ENCODE results near the gene HACE1.
"Not testable (repeated sequence)": the region's sequence is repeated elsewhere in the genome, so short reads cannot be mapped to it uniquely, and the experiment has no call there.

The HACE1 gene, protein sequence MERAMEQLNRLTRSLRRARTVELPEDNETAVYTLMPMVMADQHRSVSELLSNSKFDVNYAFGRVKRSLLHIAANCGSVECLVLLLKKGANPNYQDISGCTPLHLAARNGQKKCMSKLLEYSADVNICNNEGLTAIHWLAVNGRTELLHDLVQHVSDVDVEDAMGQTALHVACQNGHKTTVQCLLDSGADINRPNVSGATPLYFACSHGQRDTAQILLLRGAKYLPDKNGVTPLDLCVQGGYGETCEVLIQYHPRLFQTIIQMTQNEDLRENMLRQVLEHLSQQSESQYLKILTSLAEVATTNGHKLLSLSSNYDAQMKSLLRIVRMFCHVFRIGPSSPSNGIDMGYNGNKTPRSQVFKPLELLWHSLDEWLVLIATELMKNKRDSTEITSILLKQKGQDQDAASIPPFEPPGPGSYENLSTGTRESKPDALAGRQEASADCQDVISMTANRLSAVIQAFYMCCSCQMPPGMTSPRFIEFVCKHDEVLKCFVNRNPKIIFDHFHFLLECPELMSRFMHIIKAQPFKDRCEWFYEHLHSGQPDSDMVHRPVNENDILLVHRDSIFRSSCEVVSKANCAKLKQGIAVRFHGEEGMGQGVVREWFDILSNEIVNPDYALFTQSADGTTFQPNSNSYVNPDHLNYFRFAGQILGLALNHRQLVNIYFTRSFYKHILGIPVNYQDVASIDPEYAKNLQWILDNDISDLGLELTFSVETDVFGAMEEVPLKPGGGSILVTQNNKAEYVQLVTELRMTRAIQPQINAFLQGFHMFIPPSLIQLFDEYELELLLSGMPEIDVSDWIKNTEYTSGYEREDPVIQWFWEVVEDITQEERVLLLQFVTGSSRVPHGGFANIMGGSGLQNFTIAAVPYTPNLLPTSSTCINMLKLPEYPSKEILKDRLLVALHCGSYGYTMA

DNA sequence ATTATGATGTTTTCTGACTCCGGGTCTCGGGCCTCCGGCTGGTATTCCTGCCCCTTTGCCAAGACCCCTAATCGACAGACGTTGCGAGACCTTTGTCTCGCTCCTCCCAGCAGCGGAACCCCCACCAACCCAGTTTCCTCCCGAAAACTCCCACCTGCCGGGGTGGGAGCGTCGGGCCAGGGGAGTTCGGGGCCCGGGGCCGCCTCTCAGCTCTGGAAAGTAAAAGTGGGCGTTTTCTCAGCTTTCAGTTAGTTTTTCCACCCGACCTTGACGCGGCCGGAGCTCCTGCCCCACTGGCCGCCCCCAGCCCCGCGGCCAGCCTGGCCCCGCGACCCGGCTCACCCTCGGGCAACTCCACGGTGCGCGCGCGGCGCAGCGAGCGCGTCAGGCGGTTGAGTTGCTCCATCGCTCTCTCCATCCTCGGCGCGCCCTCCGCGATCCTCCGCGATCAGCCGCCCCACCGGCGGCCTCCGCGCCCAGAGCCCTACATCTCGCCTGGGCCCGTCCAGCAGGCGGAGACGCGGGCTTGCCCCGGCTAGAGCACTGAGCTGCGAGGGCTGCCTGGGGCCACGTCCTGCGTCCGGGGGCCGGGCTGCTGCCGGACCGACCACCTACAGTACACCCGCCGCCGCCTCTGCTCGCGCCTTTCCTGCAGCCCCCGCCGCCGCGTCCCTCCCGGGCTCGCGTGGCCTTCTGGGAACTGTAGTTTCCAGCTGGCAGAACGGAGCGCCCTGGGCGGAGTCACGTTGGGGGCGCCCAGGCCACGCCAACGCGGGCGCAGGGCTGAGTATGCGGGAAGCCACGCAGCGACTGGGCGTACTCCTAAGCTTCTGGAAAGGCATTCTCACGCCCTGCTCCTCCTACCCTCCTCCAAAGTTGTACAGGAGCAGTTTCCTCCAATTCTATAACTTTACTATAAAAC lies at the start of gene HACE1:
Gene HACE1 (minus strand): TSS at position 695 of the 922 bp plus-strand sequence. CDS start 277 bp downstream, at position 418.
- DNase-seq (ENCODE audit: insufficient read length, low spot score), result peak; percentile 72
- peak; percentile 30 for FAIRE-seq
- TF ChIP-seq POLR2A (IDR thresholded peaks at IDR 0.05; ENCODE audit: low read depth, low read length), result peak; percentile 84

DNA sequence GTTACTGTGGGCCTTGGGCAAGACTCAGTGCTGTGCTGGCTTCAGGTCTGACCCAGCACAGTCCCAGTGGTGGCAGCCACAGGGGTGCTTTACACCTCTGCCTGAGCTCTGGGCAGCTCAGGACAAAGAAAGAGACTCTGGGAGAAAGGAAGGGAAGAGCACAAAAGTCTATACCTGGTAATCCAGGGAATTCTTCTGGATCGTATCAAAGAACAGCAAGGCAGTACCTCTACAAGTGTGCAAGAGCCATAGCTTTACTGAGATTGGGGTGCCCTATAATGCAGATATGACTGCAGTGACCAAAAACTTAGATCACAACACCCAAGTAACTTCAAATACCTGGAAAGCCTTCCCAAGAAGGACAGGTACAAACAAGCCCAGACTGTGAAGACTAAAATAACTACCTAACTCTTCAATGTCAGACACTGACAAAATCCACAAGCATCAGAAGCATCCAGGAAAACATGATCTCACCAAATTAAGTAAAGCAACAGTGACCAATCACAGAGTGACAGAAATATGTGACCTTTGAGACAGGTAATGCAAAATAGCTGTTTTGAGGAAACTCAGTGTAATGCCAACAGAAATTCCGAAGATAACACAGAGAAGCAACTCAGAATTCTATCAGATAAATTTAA lies 49.3 kb upstream of the HACE1 start:
- FAIRE-seq (no peak), DNase-seq (ENCODE audit: insufficient read length, low spot score) (no peak)
- no peak for TF ChIP-seq POLR2A (IDR thresholded peaks at IDR 0.05; ENCODE audit: low read depth, low read length)

DNA sequence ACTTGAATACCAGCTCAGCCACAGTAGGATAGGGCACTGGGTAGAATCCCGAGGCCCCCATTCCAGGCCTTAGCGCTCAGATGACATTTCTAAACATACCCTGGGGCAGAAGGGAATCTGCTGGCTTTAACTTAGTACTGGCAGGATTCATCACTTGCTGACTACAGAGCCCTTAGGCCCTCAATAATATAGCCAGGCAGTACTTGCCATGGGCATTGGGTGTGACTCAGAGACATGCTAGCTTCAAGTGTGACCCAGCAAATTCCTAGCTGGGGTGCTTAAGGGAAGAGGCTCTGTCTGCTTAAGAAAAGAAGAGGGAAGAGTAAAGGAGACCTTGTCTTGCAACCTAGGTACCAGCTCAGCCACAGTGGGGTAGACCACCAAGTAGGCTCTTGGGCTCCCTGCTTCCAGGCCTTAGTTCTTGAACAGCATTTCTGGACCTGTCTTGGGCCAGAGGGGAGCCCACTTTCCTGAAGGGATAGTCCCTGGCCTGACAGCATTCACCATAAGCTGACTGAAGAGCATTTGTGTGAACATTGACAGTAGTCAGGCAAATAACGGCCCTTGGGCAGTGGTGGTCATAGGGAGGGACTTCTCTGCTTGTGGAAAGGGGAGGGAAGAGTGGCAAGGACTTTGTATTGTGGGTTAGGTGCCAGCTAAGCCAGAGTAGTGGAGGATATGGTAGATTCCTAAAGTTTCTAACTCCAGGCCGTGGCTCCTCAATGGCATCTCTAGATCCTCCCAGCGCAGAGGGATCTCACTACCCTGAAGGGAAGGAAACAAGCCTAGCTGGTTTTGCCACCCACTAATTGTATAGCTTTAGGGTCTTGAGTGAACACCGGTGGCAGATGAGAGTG lies 48.5 kb upstream of the HACE1 start:
- DNase-seq (ENCODE audit: insufficient read length, low spot score) (no peak), FAIRE-seq (no peak)
- no peak for TF ChIP-seq POLR2A (IDR thresholded peaks at IDR 0.05; ENCODE audit: low read depth, low read length)

DNA sequence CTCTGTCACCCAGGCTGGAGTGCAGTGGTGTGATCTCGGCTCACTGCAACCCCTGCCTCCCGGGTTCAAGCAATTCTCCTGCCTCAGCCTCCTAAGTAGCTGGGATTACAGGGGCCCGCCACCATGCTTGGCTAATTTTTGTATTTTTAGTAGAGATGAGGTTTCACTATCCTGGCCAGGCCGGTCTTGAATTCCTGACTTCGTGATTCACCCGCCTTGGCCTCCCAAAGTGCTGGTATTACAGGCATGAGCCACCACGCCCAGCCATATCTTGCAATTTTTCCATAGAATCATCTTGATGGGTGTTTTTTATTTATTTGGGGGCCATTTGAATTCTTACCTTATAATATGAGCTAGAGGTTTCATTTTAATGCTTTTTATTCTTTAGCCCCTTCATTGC lies 39.2 kb upstream of the HACE1 start:
- FAIRE-seq, result not testable (repeated sequence)

DNA sequence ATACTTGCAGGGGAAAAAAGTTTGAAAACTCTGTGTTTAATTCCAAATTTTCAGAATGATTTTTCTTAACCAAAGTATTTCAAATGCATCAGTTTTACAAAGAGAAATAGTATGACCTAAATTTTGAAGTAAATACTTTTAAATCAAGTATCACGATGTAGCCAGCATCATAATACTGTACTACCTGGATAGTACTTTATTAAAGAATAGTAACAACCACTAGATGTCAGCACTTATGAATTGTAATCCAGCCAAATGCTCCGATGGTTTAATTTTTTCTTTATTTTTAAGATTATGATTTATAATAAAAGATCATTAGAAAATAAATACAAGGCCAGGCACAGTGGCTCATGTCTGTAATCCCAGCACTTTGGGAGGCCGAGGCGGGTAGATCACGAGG lies 37.2 kb upstream of the HACE1 start:
- no peak for FAIRE-seq
- no peak for DNase-seq (ENCODE audit: insufficient read length, low spot score)
- TF ChIP-seq POLR2A (IDR thresholded peaks at IDR 0.05; ENCODE audit: low read depth, low read length), result no peak

More for the DNA sequence above, 39.2 kb upstream of the HACE1 start:
- DNase-seq (ENCODE audit: insufficient read length, low spot score), result not testable (repeated sequence)

DNA sequence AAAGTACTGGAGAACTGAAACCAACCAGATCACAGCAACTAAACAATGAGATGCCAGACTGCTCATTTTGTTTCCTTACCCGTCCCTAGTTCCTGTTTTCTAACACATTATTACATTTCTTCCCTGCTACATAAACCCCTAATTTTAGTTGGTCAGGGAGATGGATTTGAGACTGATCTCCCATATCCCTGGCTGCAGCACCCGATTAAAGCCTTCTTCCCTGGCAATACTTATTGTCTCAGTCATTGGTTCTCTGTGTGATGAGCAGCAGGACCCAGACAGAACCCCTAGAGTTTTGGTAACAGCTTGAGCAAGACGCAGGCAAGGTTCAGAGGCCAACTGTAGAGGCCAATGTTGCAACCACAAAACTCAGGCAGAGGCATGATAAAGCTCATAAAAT lies 28.3 kb upstream of the HACE1 start:
- FAIRE-seq (no peak), DNase-seq (ENCODE audit: insufficient read length, low spot score) (no peak)
- no peak for TF ChIP-seq POLR2A (IDR thresholded peaks at IDR 0.05; ENCODE audit: low read depth, low read length)

DNA sequence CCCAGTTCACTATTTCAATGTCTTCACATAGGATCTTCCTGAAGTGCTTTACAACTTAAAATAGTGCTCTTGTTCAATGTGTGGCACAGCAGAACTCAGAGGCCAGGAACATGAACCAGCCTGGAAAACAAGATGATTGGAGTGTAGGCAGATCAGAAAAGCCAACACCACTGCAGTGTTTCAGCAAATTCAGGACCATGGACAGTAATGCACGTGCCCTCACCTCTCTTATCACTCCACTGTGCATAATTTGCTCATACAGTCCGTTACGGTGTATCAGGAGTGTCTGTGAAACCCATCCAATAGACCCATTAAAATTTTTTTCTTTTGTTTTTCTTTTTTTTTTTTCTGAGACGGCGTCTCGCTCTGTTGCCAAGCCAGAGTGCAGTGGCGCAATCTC lies 27.6 kb upstream of the HACE1 start:
- DNase-seq (ENCODE audit: insufficient read length, low spot score) (no peak), FAIRE-seq (no peak)
- TF ChIP-seq POLR2A (IDR thresholded peaks at IDR 0.05; ENCODE audit: low read depth, low read length), result no peak

DNA sequence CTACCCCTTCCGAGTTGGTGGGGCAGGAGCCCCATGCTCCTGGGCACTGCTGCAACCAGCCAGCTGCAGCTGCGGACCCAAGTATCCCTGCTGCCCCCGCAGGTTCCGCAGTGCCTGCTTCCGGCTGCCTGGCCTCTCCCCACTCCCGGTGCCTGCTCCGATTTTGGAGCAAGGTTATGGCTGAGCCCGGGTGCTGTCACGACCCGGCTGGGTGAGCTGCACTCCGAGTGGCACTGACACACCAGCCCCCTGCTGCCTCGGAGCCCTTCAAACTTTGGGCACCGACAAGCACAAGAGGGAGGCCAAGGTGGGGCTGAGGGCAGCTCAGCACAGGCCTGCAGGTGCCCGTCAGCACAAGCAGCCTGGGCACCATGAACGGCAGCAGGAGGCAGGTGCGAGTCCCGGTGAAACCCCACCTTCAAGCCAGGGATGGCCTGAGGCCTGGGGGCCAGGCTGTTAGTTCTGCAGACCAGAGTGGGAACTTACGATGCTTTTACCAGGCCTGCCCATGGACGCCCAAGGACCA lies 25.9 kb upstream of the HACE1 start:
- DNase-seq (ENCODE audit: insufficient read length, low spot score), result no peak
- no peak for FAIRE-seq
- TF ChIP-seq POLR2A (IDR thresholded peaks at IDR 0.05; ENCODE audit: low read depth, low read length), result no peak

DNA sequence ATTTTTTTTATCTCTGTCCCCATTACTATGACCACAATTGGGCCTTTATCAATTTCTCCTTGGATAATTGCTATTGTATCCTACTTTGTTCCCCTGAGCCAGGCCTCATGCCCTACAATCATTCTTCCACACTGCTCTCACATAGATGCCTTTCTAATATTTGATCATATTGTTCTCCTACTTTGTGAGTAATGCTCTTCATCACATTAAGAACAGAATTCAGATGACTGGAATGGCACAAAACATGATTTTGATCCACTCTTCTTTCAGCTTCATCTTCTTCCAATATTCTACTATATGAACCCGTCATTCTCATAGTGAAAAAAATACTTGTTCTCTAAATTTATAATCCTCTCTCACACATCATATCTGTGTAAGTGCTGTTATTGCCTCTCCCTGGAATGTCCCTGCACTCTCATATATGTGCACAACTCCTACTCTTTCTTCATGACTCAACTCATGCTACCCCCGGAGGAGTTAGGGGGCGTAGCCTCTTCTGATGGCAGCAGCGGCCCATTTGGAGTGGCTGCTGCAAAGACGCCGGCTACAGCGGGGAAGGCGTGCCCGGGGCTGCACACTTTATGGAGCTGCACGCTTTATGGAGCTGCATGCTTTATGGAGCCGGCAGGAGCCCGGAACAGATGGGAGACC lies 25.3 kb upstream of the HACE1 start:
- no peak for TF ChIP-seq POLR2A (IDR thresholded peaks at IDR 0.05; ENCODE audit: low read depth, low read length)
- no peak for FAIRE-seq
- no peak for DNase-seq (ENCODE audit: insufficient read length, low spot score)

DNA sequence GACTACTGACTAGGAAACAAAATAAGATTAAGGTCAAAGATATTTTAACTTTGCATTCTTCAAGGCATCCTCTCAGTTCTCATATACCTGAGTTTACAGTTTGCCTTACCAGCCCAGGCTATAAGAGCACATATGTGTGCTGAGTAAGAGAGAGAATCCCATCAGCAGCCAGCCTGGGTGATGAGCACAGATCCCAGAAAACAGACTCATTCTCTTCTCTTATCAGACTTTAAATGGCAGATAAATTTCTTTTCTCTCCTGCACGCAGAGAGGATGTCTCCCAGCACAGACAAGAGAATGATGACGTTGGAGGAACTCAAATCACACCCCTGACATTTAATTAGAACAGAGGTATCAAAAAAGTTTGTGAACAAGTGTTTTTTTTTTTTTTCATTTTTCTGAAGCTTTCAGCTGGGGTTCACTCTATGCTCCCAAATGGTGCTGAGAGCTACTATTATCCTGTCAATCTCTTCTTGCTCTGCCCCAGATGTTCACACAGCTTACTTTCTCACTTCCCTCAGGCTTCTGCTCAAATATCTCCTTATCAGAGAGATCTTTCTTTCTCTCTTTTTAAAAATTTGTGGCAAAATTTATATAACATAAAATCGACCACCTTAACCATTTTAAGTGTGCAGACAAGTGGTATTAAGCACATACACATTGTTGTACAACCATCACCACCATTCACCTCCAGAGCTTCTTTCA lies 22.4 kb upstream of the HACE1 start:
- FAIRE-seq (no peak), DNase-seq (ENCODE audit: insufficient read length, low spot score) (no peak)

DNA sequence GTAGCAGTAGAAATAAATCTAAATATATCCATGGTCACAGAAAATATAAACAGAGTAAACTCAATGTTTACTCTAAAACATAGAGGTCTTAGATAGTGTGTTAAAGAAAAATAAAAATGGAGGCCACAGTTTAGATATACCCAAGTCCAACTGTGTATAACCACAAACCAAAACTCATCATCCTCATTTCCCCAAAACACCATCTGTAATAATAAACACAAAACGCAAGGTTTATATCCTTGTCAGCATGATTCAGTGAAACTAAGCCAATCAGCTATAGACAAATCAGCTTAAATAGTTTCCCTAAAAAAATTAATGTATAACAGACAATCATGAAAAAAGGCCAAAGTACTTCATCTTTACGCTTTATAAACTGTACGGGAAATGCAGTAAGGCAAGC lies 2.7 kb upstream of the HACE1 start:
- no peak for DNase-seq (ENCODE audit: insufficient read length, low spot score)
- no peak for FAIRE-seq
- no peak for TF ChIP-seq POLR2A (IDR thresholded peaks at IDR 0.05; ENCODE audit: low read depth, low read length)

More for the DNA sequence above, 22.4 kb upstream of the HACE1 start:
- no peak for TF ChIP-seq POLR2A (IDR thresholded peaks at IDR 0.05; ENCODE audit: low read depth, low read length)
